ENCODE measurements around the gene ZNF480.

- TF ChIP-seq SUZ12 (IDR thresholded peaks at IDR 0.05; ENCODE audit: extremely low read depth, insufficient read depth, insufficient read length): no peak
- no peak for TF ChIP-seq YY1 (IDR thresholded peaks at IDR 0.05; ENCODE audit: insufficient read depth, insufficient read length)
Measured at GRCh38 chr19:52322429-52322828, 25.5 kb downstream of the ZNF480 start.

Measured in NT2/D1 (cell line).